WERI-Rb-1 (cell line): ENCODE measurements around the gene CARMIL3.
"Not testable (repeated sequence)": the region's sequence is repeated elsewhere in the genome, so short reads cannot be mapped to it uniquely, and the experiment has no call there.

Experiments
- DNase-seq: peaks from one replicate; pipeline ENCODE4 v3.0.0-alpha.2; 2020
- H3K27ac ChIP-seq: fragments of 250-450 bp; sonication (Bioruptor Pico); 2 replicates; pipeline ENCODE4 v1.5.1; 2020; ENCODE audit warnings: mild to moderate bottlenecking, moderate library complexity
- H3K27me3 ChIP-seq: fragments of 250-450 bp; sonication (Bioruptor Pico); 2 replicates; pipeline ENCODE4 v1.5.1; 2021; ENCODE audit warnings: mild to moderate bottlenecking, low read depth, moderate library complexity; ENCODE audit not compliant: insufficient read depth, severe bottlenecking
- H3K36me3 ChIP-seq: fragments of 250-450 bp; sonication (Bioruptor Pico); 2 replicates; pipeline ENCODE4 v1.5.1; 2020; ENCODE audit warnings: mild to moderate bottlenecking, moderate library complexity
- H3K4me3 ChIP-seq: 2 replicates; pipeline ENCODE4 v1.5.1; 2011; ENCODE audit warnings: low read depth, mild to moderate bottlenecking, control low read depth, low read length
- H3K9me3 ChIP-seq: fragments of 250-450 bp; sonication (Bioruptor Pico); 2 replicates; pipeline ENCODE4 v1.5.1; 2021; ENCODE audit warnings: mild to moderate bottlenecking, moderate library complexity; ENCODE audit not compliant: severe bottlenecking
- TF ChIP-seq, protein P1 (sequence below): IDR thresholded peaks from 2 replicates; pipeline ENCODE4 v1.5.1; 2011; ENCODE audit warnings: low read depth, mild to moderate bottlenecking, control low read depth, inconsistent platforms, low read length

Gene CARMIL3

DNA sequence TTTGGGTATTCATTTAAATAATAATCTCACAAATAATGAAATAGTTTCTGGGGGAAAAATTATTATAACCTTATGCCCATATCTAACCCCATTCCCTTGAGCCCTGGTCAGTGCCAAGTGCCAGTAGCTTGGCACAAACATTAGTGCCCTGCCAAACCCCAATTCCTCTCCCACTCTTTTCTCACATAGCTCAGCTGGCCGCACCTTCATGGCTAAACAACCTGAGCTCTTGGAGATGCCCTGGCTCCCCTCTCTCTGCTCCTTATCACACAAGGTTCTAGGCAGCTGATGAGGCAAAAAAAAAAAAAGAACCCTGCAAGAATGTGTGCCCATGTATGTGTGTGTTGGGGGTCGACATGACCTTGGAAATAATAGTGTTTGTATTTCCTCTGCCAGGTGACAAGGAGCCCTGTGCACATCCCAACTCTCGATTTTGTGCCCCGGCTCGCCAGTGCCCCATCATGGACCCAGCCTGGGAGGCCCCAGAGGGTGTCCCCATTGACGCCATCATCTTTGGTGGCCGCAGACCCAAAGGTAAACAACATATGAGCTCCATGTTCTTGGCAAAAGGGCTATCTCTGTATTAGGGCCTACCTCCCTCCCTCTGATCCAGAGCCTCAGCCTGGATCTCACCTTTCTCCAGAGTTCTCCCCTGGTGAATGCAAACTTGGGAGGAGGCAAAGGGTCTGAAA, 50.7 kb downstream of the CARMIL3 start:
- no peaks in the 10 kb centered on the region for H3K27me3 ChIP-seq
- H3K9me3 ChIP-seq: peaks cover 2% of the 10 kb centered on the region
- no peak overlapping the region for H3K4me3 ChIP-seq
- H3K27ac ChIP-seq: no peak overlapping the region
- no peaks in the 10 kb centered on the region for H3K36me3 ChIP-seq
- TF ChIP-seq, protein P1, sequence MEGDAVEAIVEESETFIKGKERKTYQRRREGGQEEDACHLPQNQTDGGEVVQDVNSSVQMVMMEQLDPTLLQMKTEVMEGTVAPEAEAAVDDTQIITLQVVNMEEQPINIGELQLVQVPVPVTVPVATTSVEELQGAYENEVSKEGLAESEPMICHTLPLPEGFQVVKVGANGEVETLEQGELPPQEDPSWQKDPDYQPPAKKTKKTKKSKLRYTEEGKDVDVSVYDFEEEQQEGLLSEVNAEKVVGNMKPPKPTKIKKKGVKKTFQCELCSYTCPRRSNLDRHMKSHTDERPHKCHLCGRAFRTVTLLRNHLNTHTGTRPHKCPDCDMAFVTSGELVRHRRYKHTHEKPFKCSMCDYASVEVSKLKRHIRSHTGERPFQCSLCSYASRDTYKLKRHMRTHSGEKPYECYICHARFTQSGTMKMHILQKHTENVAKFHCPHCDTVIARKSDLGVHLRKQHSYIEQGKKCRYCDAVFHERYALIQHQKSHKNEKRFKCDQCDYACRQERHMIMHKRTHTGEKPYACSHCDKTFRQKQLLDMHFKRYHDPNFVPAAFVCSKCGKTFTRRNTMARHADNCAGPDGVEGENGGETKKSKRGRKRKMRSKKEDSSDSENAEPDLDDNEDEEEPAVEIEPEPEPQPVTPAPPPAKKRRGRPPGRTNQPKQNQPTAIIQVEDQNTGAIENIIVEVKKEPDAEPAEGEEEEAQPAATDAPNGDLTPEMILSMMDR: no peak
- DNase-seq: no peak

DNA sequence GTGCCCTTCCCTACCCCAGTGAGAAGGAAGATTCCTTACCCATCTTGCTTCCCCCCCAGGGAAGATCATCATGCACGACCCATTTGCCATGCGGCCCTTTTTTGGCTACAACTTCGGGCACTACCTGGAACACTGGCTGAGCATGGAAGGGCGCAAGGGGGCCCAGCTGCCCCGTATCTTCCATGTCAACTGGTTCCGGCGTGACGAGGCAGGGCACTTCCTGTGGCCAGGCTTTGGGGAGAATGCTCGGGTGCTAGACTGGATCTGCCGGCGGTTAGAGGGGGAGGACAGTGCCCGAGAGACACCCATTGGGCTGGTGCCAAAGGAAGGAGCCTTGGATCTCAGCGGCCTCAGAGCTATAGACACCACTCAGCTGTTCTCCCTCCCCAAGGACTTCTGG, 51.6 kb downstream of the CARMIL3 start:
- no peaks in the 10 kb centered on the region for H3K36me3 ChIP-seq

GRCh38 chr14:24105609-24106239, 53.9 kb downstream of the CARMIL3 start:
- not testable (repeated sequence) for H3K27ac ChIP-seq, H3K36me3 ChIP-seq, DNase-seq, H3K4me3 ChIP-seq, H3K27me3 ChIP-seq, H3K9me3 ChIP-seq

More for the DNA sequence above, 51.6 kb downstream of the CARMIL3 start:
- no peaks in the 10 kb centered on the region for H3K27me3 ChIP-seq
- H3K4me3 ChIP-seq: no peak overlapping the region
- no peak for DNase-seq
- H3K27ac ChIP-seq: no peak overlapping the region
- peaks cover 2% of the 10 kb centered on the region for H3K9me3 ChIP-seq
- TF ChIP-seq, protein P1: no peak

DNA sequence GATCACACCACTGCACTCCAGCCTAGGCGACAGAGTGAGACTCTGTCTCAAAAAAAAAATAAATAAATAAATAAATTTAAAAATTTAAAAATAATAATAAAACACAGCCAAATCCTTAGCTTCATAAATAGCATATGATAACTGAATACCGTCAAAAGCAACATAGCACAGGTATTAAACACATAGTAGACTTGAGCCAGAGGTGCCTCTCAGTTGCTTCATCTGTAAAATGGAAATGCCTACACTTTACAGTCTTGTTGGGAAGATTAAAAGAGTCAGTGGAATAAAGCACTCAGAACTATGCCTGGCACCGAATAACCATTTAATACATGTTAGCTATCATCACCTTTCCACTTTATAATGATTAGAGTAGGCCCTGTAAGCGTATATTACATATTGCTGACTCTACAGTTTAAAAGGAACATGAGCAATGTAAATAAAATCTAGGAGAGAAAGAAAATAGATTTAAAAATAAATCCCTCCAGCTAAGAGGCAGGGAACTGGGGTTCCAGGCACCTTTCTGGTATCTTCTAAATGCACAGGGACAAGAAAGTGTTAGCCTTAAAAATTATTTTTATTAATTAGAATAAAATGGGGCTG, 55.0 kb downstream of the CARMIL3 start:
- Histone ChIP-seq H3K9me3 (peaks cover 2% of the 10 kb centered on the region), H3K27ac (no peak overlapping the region), H3K27me3 (no peaks in the 10 kb centered on the region), H3K36me3 (no peaks in the 10 kb centered on the region), H3K4me3 (no peak overlapping the region)
- TF ChIP-seq, protein P1: no peak
- DNase-seq: no peak

GRCh38 chr14:24108336-24108874, 56.6 kb downstream of the CARMIL3 start:
- Histone ChIP-seq H3K36me3 (no peaks in the 10 kb centered on the region), H3K27me3 (no peaks in the 10 kb centered on the region), H3K27ac (no peak overlapping the region), H3K4me3 (no peak overlapping the region), H3K9me3 (peaks cover 2% of the 10 kb centered on the region)
- TF ChIP-seq, protein P1: no peak
- DNase-seq: no peak

GRCh38 chr14:24110060-24110459, 58.3 kb downstream of the CARMIL3 start:
- TF ChIP-seq, protein P1: no peak
- no peak for DNase-seq
- H3K4me3 ChIP-seq: no peak overlapping the region
- no peaks in the 10 kb centered on the region for H3K27me3 ChIP-seq
- no peaks in the 10 kb centered on the region for H3K9me3 ChIP-seq
- no peaks in the 10 kb centered on the region for H3K36me3 ChIP-seq
- no peak overlapping the region for H3K27ac ChIP-seq
